NCI-H1105 treated with DMSO at 0.1 percent for 48 hours (cell line): ENCODE measurements around the gene FCGR2B.
"Not testable (repeated sequence)": the region's sequence is repeated elsewhere in the genome, so short reads cannot be mapped to it uniquely, and the experiment has no call there.

ENCODE experiments used
- DNase-seq: peaks from one replicate; lab custom pipeline; 2025; lab: John Stamatoyannopoulos, UW

The FCGR2B gene

DNA sequence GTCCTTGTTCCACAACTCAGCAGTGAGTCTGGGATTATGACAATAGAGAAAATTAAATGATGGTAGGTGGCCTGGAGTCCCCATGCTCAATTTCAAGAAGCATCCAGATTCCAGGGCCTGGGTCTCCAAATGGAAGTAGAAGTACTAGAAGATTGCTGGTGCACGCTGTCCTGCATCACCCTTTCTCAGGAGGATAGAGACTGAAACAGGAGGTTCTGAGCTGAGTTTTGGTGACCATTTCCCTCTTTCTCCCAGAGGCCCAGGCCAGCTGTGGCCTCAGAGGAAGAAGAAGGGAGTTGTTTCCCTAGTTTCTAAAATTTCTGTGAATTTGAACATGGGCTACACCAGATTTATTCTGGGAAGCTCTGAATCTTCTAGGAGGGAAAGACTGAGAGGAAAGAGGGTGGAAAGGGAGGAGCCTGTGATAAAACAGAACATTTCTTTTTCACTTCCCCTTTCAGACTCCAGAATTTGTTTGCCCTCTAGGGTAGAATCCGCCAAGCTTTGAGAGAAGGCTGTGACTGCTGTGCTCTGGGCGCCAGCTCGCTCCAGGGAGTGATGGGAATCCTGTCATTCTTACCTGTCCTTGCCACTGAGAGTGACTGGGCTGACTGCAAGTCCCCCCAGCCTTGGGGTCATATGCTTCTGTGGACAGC, at the start of gene FCGR2B:
Gene FCGR2B, plus strand, starts transcription at position 460 of the 656 bp plus-strand sequence. Its CDS starts 99 bp downstream, at position 559.
- DNase-seq = not testable (repeated sequence)

DNA sequence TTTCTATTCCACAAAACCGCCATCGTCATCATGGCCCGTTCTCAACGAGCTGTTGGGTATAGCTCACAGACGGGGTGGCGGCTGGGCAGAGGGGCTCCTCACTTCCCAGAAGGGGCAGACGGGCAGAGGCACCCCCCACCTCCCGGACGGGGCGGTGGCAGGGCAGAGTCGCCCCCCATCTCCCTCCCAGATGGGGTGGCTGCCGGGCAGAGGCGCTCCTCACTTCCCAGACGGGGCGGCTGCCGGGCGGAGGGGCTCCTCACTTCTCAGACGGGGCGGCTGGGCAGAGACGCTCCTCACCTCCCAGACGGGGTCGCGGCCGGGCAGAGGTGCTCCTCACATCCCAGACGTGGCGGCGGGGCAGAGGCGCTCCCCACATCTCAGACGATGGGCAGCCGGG, 46.5 kb upstream of the FCGR2B start:
- not testable (repeated sequence) for DNase-seq

DNA sequence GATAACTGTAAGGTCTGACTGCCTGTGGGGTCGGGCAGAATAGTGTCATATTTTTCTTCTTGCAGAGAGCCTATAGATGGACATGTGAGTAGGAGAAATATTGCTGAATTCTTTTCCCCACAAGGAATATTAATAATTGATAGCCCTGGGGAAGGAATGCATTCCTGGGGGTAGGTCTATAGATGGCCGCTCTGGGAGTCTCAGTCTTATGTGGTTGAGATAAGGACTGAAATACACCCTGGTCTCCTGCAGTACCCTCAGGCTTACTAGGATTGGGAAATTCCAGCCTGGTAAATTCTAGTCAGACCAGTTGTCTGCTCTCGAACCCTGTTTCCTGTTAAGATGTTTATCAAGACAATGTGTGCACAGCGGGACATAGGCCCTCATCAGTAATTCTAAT, 44.4 kb upstream of the FCGR2B start:
- not testable (repeated sequence) for DNase-seq

DNA sequence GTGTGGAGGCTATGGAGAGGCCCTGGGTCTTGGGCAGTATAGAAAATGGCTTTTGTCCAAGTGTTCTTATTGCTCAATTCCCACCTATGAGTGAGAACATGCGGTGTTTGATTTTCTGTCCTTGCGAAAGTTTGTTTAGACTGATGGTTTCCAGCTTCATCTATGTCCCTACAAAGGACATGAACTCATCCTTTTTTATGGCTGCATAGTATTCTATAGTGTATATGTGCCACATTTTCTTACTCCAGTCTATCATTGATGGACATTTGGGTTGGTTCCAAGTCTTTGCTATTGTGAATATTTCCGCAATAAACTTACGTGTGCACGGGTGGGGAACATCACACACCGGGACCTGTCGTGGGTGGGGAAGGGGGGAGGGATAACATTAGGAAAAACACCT, 42.5 kb upstream of the FCGR2B start:
- not testable (repeated sequence) for DNase-seq

DNA sequence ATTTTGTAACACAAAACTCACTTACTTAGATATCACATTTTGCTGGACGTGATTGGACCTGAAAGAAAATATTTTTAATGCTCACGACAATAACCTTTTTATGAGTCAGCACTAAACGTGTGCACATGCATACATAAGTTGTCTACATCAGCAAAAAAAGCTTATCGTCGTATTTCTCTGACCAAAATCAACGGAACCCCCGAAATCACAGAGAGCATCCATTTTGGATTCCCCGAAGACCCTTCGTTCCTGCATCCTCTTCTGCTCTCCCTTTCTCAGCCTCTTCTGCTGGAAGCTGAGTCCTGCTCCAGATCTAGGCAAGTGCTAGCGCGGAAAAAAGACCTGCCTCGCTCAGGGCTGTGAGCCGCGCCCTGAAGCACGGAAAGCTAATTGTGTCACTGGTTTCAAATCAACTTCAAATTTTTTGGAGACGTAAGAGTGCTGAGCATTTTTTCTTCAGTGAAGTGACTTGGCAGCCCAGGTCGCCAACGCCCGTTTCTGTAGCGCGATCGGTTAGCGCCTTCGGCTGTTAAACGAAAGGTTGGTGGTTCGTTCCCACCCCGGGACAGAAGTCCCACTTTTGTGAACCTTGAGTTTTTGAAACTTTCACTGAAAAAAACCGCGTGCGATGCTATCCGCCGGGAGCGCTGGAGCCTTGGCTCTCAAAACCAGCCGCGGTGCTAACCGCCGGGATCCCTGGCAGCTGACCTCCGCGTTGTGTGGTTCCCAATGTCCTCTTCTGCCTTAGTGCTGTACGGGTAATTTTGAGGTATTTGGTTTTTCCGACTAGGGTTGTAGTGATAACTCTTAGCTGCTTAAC, 41.6 kb upstream of the FCGR2B start:
- peak; percentile 51 for DNase-seq

DNA sequence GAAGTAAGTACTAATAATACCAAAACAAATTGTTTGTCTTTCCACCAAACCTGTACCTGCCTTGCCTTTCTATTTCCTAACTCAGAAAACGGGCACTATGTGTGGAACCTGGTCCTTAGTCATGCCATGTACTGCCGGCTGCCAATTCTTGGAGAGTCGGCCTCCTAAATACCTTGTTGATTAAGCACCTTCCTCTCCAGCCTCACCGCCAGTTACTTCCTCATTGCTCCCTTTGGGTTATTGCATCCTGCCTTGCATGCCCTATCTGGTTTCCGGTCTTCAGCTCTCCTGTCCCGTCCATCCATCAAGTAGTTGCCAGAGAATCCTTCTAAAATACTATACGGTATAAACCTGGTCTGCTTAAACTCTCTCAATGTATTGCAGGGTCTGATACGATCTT, 40.9 kb upstream of the FCGR2B start:
- DNase-seq = not testable (repeated sequence)

DNA sequence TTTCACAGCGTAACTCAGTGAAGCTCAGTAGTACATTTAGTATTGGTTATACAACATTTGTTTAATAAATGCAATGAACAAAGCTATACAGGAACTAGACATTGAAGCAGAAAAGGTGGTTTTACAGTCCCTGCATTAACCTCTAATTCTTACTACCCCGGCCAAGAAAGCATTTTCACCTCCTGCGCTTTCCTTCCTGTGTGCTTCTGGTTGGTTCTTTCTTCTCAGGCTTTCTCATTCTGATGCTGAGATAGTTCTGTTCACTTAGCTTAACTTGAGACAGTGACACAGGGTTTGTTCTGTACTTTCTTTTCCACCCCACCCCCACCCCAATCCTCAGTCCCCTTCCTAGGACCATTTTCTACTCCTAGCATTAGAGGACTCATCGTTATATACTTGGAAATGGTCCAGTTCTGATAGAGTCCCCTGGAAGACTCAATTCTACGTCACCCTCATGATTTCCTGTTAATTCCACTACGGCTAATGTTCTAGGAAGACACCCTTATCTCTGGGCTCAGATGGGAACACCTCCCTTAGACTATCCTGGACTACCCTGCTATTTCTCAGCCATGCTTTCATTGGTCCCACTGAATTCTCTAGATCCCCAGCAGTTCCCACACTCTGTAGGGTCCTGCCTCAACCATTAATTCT, 39.4 kb upstream of the FCGR2B start:
- DNase-seq = not testable (repeated sequence)

DNA sequence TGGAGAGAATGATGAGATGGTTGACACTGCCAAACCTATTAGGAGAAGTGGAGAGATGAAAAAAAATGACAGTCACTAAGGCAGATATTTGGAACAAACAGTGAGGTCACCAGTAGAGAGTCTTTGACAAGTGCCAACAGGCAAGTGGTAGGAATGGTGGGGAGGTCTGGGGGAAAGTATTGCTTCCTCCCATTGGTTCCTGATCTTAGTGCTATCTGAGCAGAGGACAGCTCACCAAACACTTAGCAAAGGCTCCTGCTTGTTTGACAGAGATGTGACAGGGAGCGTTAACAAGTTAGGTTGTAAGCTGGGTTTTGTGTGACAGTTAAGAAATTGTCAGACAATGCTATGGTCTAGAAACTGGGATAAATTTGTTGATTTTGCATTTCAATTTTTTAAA, 38.3 kb upstream of the FCGR2B start:
- not testable (repeated sequence) for DNase-seq

DNA sequence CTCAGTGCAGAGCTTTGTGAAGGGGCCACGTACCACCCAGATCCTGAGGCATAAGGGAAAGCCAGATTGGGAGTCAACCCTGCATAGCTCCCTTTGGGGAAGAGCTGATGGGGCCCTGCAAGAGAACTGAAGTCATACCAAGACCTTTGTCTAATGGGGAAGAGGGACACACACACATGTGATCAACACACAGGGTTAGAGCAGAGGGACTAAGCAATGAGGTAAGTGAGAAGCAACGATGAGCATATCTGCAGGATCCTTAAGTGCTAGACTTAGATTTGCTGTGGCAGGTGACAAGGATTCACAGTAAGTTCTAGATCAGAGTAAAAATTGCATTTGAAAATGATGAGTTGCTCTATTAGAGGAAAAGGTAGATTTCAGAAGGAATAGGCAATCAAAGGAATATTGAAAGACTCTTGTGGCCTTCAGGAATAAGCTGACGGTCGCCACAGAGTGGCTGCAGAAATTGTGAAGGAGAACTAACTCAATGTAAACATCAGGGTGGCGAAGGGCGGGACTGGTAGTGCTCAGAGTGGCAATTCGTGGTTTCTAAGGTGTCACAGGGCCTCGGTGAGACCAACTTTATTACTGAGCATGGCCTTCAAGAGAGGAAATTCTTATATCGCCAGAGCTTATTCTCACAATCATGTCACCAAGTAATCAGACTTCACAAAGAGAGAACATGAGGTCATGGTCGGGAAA, 36.3 kb upstream of the FCGR2B start:
- DNase-seq = not testable (repeated sequence)

DNA sequence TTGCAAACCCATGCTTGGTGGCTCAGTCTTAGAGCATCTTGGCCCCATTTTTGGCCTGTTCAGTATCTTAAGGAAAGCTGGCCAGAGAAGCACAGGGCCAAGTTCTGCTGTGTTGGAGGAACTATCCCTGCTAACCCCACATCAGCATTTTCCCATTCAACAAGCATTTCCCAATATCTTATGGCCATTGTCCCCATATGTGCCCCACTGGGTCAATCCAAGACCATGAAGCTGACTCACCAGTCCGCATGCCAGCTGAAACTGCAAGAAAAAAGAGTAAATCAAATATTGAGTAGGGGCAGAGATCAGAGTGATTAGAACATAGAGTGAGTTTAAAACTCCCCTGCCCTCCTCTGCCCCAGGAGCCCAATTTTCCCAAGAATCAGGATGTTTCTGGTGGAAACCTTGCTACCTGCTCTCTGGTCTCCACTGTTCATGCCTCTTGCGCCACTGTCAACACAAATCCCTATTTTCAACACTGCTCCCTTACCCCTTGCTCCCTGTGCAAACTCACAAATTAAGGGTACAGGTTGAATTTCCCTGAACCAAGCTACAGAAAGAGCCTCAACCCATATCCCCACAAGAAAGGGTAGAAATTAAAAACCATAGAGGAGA, 32.7 kb upstream of the FCGR2B start:
- DNase-seq = not testable (repeated sequence)

DNA sequence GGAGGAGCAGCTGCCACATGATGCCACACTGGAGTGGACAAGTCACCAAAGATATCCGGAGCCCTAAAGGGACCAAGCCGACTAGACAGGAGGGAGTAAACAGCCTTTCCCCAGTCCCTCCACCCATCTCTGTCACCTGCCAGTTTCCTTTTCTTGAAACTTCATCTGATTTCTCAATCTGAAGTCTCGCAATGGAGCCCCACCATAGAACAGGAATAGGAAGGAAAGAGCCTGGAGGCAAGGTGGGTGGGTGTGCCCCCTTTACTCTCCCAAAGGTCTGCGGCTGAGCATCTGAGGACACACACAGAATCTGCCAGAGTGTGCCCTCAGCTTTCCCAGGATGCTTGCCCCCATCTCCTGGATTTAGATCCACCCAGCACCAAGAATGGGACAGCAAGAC, 31.9 kb upstream of the FCGR2B start, which contains the start of gene FCGR3B:
Gene FCGR3B, minus strand, starts transcription at position 101 of the 400 bp plus-strand sequence. Its CDS starts 82 bp downstream, at position 19.
- no peak for DNase-seq

DNA sequence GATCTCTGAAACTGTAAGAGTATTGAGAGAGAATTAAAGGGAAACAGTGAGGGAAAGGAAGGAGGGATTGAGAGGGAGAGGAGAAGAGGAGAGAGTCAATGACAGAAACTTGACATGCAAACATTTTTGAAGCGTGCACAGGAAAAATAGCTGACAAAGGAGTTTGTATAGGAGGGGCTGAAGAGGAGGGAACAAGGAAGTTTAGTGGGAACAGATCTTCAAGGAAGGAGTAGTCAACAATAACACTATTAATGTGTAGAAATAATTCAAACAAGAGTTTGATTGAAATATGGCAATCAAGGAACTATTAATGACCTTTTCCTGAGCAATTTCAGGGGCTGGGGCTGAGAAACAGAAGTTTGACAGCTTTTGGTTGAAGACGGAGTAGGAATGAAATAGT, 27.9 kb upstream of the FCGR2B start:
- not testable (repeated sequence) for DNase-seq

DNA sequence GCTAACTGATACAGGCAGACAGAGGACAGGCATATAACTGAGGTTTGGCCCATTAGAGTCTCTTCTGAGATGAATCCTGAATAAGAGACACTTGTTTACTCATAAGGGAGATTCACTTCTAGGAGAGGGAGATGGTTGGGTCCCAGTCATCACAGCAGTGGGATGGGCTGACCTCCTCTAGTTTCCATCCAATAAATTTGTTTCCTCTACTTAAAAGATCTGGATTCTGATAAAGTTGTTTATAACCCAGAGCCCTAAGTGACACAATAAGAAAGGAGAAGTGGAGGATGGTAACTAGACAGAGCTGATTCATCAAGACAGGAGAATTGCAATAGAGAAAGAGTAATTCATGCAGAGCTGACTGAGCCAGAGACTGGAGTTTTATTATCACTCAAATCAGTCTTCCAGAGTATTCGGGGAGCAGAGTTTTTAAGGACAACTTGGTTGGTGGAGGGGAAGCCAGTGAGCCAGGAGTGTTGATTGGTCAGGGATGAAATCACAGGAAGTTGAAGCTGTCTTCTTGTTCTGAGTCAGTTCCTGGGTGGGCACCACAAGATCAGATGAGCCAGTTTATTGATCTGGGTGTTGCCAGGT, 26.7 kb upstream of the FCGR2B start:
- not testable (repeated sequence) for DNase-seq

DNA sequence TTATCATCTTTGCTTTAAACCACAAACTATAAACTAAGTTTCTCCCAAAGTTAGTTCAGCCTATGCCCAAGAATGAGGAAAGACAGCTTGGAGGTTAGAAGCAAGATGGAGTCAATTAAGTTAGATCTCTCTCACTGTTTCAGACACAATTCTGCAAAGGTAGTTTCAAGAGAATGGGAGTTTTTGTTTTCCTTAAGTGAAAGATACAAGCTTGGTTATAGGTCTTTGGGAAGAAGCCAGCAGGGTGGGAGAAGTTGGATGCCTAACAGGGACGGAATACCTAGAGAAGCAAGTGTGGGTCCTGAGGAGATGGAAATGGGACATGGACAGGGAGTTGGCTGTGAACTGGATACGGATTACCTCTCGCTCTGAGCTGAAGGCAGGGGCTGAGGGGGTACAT, 26.0 kb upstream of the FCGR2B start:
- DNase-seq = not testable (repeated sequence)

DNA sequence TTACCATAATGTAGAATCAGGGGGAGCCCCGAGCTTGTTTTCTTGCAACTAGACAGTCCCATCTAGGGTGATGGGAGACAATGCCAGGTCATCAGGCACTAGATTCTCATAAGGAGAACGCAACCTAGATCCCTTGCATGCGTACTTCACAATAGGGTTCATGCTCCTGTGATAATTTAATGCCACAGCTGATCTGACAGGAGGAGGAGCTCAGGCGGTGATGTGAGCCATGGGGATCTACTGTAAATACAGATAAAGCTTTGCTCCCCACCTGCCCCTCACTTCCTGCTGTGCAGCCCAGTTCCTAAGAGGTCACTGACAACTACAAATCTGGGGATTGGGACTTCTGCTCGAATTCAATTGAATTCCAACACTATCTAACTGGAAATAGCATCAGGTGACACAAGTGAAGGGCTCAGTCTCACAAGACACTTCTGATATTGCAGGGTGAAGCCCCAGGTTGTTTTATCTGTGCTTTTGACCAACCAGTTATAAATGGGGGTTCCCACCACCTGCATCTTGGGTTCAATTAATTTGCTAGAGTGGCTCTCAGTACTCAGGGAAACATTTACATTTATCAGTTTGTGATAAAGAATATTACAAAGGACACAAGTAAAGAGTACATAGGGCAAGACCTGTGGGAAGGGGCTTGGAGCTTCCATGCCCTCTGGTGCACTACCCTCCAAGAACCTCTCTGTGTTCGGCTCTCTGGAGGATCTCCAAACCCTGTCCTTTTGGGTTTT, 24.5 kb upstream of the FCGR2B start:
- DNase-seq = not testable (repeated sequence)

DNA sequence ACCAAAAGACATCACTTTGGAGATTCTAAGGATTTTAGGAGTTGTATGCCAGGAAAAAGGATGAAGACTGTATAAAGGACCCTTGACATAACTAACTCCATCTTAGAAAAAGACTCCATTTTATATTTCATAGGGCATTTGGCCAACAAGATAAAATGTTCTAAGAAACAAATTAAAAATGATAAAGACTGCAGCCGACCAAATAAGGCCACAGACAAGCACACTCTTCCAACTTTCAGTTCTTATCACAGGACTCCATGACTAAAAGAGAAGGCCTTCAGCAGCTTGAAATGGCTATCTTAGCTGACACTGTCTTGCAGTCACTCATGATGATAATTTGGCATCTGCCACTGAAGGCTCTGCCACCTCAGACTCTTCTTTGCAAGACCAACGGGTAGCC, 23.7 kb upstream of the FCGR2B start:
- not testable (repeated sequence) for DNase-seq

DNA sequence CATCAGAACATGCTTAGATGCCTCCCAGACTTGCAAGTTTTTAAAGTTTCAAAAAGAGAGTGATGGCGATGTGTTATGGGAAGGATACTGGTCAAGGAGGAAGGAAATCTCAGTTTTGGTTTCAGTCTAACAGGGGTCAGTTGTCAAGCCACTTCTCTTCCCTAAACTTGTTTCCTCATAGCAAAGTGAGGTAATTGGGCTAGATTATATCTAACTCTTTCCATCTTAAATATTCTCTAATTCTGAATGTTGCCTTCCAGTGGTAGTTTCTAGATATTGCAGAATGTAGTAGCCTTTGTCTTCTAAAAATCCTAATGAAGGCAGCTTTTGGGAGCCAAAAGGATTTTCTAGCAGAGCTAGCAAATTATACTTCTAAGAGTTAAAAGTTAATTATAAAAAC, 20.2 kb upstream of the FCGR2B start:
- DNase-seq = not testable (repeated sequence)

DNA sequence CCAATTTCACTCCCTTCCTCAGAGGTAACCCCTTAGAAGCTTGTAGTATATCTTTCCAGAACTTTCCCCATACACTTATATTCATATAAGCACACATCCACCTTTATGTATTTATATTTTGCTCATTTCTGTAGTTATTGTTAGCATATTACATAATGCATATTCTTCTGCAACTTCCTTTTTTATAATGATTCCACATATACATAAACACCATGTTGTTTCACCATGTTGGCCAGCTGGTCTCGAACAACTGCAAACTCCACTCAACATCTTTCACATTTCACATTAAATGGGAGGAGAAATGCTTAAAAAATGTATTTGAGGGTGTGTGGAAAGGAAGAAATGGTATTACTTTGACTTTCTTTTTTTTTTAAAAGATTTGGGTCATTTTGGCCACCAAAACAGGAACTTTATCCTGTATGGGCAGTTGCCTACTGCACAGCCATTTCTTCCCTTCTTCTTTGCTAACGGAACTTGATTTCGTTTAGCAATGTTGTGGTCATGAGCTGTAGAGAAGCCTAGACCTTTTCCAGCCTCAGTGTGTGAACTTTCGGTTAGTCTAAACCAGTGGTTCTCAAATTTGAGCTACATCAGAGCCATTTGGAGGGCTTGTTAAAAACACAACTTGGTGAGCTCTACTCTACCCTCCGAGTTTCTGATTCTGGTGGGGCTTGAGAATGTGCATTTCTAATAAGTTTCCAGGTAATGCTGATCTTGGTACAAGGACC, 19.3 kb upstream of the FCGR2B start:
- not testable (repeated sequence) for DNase-seq

DNA sequence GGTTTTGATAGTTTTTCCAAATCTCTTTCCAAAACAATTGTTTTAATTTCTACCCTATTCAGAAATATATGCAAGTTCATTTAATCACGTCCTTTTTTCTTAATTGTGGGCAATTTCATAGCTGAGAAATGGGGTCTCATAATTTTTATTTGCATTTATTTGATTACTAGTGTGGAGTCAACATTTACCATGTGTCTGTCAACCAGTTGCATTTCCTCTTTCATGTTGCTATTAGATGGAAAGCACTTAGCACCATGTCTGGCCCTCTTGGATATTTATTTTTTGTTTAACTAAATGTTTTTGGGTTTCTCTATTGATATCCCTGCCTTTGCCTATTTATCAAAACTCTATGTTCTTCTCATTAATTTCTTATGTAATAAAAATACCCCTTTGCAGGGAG, 18.1 kb upstream of the FCGR2B start:
- not testable (repeated sequence) for DNase-seq
